Left cardiac atrium (tissue), 4 donors: ENCODE results near the gene ZNF230. TPM values are rescaled to one million over a fixed set of nuclear protein-coding genes. Genes with fewer than 3 reads are reported as not detected.
A peak's percentile ranks its signal among the peaks of the same experiment; 100 is the strongest.

Experiments
- ATAC-seq, 2 donors: fragments of 200-7000 bp; cut with Tn5 transposase; one replicate each; pipeline ENCODE4 v1.9.1; 2020; ENCODE audit warnings: mild to moderate bottlenecking in 2 of 2, moderate library complexity in 2 of 2
- DNase-seq: peaks from one replicate; pipeline ENCODE4 v3.0.0-alpha.2; 2020
- intact Hi-C, 2 donors: fragments of 100-400 bp; cut with DNase I; formaldehyde crosslinking; loops; one replicate each; pipeline versions ENCODE4 v1.14.1 to v1.15.1; 2022 to 2023
- total RNA-seq, 2 donors: library from RNA; stranded (reverse); fragmentation: NEBNext Ultra II Directional; extraction: Animal tissue kit (Norgen Biotek cat#: 25700); gene quantifications; one replicate each; pipeline ENCODE4 v1.2.1, GENCODE V29; 2021
- donor health status: DM: no; HTN: yes; CAD: no.
- donor health status: DM: no; HTN: yes; CAD: no; lungs with severe emphysema.
- donor health status: DM: yes; HTN: yes; CAD: no.
- donor health status: Dilated cardiomyopathy.

ZNF230 gene
- total RNA-seq, 2 donors from 2014 or later = 3.5 to 3.7 TPM

DNA sequence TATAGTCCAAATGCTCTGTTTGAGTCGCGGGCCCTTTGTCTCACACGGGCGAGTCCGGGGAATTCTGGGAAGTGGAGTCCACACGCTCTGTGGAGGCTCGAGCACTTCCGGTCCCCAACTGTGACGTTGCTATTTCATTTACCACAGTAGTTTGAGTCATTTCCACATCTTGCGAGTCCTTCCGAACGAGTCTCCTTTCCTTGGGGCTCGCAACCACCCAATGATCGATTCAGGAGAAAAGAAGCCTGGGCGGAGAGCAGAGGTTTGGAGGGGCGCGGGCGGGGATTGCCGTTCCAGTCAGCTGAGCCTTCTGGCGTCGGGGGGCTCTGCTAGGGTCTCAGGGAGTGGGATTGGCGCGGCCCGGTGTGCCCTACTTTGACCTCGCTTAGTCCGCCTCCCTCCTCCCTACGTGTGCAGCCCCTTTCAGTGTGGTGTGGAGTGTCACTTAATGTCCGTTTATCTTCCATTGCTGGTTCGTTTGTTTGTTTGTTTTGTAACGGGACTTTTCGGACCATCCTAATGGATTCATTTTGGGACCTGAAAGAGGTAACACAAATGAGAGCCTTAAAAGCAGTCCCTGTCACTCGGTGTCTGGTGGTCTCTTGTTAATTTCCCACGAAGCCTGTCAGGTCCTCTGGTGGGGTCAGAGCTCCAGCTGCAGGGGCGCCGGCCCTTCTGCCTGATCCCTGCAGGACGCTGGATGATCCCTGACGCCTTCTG lies 22.6 kb downstream of the ZNF230 start, which contains the start of gene ZNF222:
TSS of gene ZNF222 (plus strand) at position 163 of the 720 bp plus-strand sequence. CDS start at position 221, 58 bp downstream.
- ATAC-seq = peak; percentile 100
- DNase-seq = peak; percentile 91
- intact Hi-C loops = loop anchor here in 1 of 2 donors (2.0 kb wide), 1 partner anchor 23 kb away; the partner anchor contains the start of gene ZNF230

DNA sequence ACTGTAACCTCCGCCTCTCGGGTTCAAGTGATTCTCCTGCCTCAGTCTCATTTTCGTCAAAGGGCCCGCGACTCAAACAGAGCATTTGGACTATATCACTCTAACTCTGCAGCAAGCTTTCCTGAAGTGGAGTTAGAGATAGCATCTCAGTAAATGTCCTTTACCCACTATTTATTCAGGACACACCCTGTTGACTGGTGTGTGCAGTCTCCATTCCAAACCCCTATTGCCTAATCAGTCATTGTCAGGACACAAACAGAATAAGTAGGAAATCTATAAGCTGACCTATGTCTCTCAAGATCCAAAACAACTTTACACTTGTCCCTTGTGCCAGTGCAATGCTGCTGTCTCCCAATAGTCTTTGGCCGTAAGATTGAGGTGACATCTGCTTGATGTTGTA lies 23.9 kb downstream of the ZNF230 start:
- ATAC-seq = no peak
- intact Hi-C loops = no loop called here
- no peak for DNase-seq

DNA sequence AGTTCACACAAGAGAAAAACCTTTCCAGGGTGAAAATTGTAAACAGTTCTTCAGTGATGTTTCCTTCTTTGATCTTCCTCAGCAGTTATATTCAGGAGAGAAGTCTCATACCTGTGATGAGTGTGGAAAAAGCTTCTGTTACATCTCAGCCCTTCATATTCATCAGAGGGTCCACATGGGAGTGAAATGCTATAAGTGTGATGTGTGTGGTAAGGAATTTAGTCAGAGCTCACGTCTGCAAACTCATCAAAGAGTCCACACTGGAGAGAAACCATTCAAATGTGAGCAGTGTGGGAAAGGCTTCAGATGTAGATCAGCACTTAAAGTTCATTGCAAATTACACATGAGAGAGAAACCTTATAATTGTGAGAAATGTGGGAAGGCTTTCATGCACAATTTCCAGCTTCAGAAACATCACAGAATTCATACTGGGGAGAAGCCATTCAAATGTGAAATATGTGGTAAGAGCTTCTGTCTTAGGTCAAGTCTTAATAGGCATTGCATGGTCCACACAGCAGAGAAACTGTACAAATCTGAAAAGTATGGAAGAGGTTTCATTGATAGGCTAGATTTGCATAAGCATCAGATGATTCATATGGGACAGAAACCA lies 29.3 kb downstream of the ZNF230 start:
- intact Hi-C loops = no loop called here
- no peak for ATAC-seq
- no peak for DNase-seq

DNA sequence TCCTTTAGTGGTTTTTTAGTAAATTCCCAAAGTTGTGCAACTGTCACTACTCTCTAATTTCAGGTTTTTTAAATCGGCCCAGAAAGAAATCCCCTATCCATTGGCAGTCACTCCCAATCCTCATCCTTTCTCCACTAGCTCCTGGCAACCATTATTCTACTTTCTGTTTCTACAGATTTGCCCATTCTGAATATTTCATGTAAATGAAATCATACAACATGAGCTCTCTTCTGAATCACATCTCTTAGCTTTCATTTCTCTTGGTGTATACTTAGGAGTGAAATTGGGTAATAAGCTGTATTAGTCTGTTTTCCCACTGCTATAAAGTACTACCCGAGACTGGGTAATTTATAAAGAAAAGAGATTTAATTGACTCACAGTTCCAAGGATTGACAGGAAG lies 39.4 kb downstream of the ZNF230 start:
- DNase-seq = no peak
- no peak for ATAC-seq
- intact Hi-C loops = no loop called here

DNA sequence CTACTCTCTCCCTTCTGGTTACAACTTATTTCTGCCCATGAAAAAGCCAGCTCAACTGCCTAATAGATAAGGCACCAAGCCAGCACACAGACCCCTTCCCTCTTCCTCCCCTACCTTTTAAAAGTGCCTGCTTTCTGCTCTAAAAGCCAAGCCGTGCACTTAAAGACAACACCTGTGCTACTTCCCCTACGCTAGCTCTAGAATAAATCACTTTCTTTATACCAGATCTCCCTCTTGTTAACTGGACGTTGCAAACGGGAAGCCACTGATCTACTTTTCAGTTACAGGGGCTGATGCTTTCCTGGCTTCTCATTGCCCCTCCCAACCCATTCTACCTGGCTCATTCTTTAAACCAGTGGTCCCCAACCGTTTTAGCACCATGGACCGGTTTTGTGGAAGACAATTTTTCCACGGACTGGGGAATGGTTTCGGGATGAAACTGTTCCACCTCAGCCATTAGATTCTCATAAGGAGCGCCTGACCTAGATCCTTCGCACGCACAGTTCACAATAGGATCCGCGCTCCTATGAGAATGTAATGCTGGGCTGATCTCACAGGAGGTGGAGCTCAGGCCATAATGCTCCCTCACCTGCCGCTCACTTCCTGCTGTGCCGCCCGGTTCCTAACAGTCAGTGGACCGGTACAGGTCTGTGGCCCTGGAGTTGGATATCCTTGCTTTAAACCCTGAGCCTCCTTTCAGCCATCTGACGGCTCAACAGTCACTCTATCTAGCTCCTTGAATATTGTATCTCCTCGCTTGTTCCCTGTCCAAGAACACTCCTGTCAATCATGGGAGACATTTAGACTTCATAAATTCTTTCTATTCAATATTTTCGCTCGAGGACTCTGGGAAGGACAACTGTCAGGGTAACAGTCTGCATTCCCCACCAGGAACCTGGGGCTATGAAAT lies 48.2 kb downstream of the ZNF230 start:
- ATAC-seq = peak; percentile 32 to 38
- no peak for DNase-seq
- intact Hi-C loops = no loop called here

DNA sequence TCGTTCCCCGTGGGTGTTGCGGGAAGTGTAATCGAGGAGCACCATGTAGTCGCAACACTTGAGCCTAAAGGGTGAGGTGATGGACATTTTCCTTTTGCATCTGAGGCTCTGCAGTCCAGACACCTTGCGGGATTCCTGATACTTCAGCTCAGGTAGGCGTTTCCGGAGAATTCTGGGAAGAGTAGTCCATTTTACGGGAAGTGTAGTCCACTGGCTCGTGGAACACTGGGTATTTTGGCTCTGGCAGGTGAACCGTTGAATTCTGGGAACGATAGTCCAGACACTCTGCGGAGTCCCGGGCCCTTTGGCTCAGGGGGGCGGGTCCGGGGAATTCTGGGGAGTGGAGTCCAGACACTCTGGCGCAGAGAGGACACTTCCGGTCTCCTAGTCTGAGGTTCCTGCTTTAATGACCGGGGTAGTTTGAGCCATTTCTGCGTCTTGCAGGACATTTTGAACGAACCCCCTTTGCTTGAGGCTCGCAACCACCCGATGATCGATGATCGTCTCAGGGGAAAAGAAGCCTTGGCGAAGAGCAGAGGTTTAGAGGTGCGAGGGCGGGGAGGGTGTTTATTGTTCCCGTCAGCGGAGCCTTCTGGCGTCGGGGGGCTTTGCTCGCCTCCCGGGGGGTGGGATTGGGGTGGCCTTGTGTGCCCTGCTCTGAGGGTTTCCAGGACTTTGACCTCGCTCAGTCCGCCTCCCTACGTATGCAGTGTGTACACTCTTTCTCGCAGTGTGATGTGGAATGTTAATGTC lies 49.1 kb downstream of the ZNF230 start, which contains the start of gene ZNF223:
TSS of gene ZNF223 (plus strand) at position 387 of the 753 bp plus-strand sequence. CDS start 3,141 bp downstream, outside the sequence.
- intact Hi-C loops = no loop called here
- DNase-seq (peak; percentile 96), ATAC-seq (peak; percentile 100)

DNA sequence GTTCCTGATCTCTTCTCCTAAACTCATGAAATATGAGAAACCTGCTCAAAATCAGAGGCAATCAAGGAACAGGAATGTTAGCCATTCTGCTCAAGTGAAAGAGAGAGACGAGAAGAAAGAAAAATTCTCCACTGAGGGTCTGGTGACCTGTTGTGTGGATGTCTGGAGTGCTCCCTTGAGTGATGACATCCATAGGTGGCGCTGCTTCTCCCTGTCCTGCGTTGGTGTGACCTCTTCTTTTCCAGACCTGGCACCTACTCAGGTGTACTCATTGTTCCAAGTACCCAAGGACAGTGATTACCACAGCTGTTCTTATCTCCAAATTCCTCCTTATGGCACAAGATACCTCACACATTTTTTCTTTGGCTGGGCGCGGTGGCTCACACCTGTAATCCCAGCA lies 53.1 kb downstream of the ZNF230 start:
- no peak for ATAC-seq
- intact Hi-C loops = no loop called here
- DNase-seq = no peak

DNA sequence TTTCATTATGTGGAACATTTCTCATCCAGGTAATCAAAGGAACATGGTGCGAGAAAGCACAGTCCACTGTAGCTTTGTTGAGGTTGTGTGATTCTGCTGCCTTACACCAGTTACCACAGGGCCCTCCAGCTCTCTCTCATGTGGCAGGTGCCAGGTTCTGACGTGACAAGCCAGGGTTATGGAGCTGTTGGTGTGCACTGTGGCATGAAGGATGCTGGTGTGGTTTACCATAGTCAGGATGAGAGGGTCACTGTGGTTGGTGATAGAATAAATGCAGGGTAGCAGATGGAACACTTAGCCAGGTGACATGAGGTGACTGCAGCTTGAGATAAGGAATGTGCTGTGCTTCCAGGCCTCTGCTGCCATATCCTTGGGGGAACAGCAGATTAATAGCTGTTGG lies 56.5 kb downstream of the ZNF230 start:
- intact Hi-C loops = no loop called here
- ATAC-seq = no peak
- DNase-seq = no peak

DNA sequence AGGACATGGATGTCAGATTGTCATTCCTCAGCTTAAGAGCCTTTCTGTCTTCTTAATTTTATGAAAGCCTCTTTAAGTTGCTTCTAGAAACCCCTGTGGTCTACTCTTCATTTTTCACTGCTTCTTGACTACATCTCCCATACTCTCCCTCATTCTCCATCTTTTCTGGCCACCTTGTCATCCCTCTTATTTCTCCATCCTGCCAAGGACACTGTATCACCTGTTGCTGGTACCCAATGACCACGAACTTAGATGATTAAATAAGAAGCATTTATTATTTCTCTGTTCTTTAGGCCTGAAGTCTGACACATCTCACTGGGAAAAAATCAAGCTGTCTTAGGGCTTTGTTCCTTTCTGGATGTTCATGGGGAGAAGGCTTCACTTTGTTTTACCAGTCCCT lies 58.3 kb downstream of the ZNF230 start:
- DNase-seq (no peak), ATAC-seq (no peak)
- intact Hi-C loops = no loop called here

Other genes starting within 250 kb of the ZNF230 start
- gene SMG9, start 248.0 kb upstream of the ZNF230 start, total RNA-seq = 10 to 100 TPM; 19.4 to 22.1 TPM
- gene KCNN4, start 222.0 kb upstream of the ZNF230 start, total RNA-seq = 1 to 10 TPM in 1 of 2 donors, under 1 TPM in 1; 0.71 to 1.4 TPM
- 1 to 10 TPM; 1.3 to 2.1 TPM for gene LYPD5, start 200.5 kb upstream of the ZNF230 start, total RNA-seq
- gene ZNF283, start 175.6 kb upstream of the ZNF230 start, total RNA-seq = 10 to 100 TPM in 1 of 2 donors, 1 to 10 TPM in 1; 9.5 to 10.7 TPM
- gene ZNF404, start 119.0 kb upstream of the ZNF230 start, total RNA-seq = 1 to 10 TPM; 6.5 to 7.0 TPM
- gene ZNF45, start 67.7 kb upstream of the ZNF230 start, total RNA-seq = 10 to 100 TPM in 1 of 2 donors, 1 to 10 TPM in 1; 8.4 to 10.1 TPM
- 1 to 10 TPM; 3.7 to 5.2 TPM for gene ZNF221, start 51.7 kb upstream of the ZNF230 start, total RNA-seq
- 1 to 10 TPM; 6.8 to 9.2 TPM for gene ZNF155, start 18.8 kb upstream of the ZNF230 start, total RNA-seq
- 1 to 10 TPM; 3.5 to 4.0 TPM for gene ZNF222, start 22.4 kb downstream of the ZNF230 start, total RNA-seq
- 1 to 10 TPM; 2.8 to 2.9 TPM for gene ZNF223, start 49.1 kb downstream of the ZNF230 start, total RNA-seq
- 1 to 10 TPM; 1.9 TPM for gene ZNF284, start 69.2 kb downstream of the ZNF230 start, total RNA-seq
- 10 to 100 TPM; 11.1 to 13.4 TPM for gene ZNF224, start 91.4 kb downstream of the ZNF230 start, total RNA-seq
- gene ZNF225, start 110.4 kb downstream of the ZNF230 start, total RNA-seq = 1 to 10 TPM; 3.2 to 3.3 TPM
- gene ZNF234, start 138.6 kb downstream of the ZNF230 start, total RNA-seq = 1 to 10 TPM; 8.1 to 9.6 TPM
- 10 to 100 TPM; 14.9 to 17.8 TPM for gene ZNF226, start 162.1 kb downstream of the ZNF230 start, total RNA-seq
- gene ZNF227, start 209.6 kb downstream of the ZNF230 start, total RNA-seq = 10 to 100 TPM; 11.1 to 12.9 TPM